SK-MEL-5 (cell line): ENCODE measurements around the gene AFAP1L2. TPM values are rescaled to one million over a fixed set of nuclear protein-coding genes. Genes with fewer than 3 reads are reported as not detected.

Experiments used
- DNase-seq: peaks from one replicate; pipeline ENCODE4 v3.0.0-alpha.2; 2016; ENCODE audit warnings: low read depth, low spot score
- in situ Hi-C: cut with HindIII; loops from 2 replicates; pipeline ENCODE4 v1.10.0; 2016; ENCODE audit warnings: low sequenced_read_pairs, high pct_unique_total_duplicates, low pct_unique_long_range_greater_than_20kb
- total RNA-seq: library from RNA; depleted of rRNA; stranded (reverse); fragments of >200 nt; shearing (Covaris generic); gene quantifications from 2 replicates; pipeline ENCODE4 v1.2.3, GENCODE V29; 2014

AFAP1L2 gene
- total RNA-seq, 1 experiment from 2014 or later, result 1.0 TPM

DNA sequence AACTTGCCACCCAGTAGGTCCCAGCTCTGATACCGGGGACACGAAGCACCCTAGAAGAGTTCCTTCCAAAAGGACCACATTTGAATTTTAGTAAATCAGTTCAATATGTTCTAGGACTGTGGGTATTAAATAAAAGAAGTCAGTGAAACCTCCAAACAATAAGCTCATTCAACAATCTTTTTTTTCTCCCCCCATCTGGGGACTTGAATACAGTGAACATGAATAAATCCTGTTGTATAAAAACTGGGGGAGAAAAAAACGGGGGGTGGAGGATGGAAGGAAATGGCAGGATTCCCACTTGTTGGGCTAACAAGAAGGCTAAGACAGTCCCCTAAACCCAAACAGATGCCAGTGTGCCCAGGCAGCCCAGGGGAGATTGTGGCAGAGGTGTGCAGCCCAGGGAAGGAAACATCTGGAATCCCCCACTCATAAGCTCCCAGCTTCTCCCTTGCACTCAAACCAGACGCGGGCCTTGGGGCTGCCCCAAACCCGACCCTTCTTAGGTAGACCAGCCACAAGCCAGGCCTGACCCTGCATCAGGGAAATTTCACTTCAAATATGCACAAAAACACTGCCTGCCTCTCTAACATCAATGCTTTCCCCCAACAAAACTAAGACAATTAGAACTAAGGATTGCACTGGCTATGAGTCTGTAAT, 8.8 kb downstream of the AFAP1L2 start:
- peak; percentile 47 for DNase-seq
- in situ Hi-C loops, result no loop called here

DNA sequence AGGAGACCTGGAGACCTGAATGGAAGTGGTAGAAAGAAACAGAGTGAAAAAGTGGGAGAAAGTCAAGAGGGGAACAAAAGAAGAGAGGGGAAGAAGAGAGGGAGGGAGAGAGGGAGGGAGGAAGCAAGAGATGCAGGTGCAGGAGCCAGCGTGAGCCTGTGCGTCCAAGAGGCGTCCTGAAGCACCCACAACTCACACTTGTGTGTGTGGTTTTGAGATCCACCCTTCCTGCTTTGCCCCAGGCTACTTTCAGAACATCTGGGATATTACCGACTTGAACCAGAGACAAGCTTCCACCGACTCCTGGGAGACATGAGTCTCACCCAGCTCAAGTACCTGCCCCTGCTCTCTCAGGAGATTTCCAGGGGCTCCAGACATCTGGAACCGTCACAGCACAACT, 9.8 kb downstream of the AFAP1L2 start:
- DNase-seq, result no peak
- in situ Hi-C loops, result no loop called here

DNA sequence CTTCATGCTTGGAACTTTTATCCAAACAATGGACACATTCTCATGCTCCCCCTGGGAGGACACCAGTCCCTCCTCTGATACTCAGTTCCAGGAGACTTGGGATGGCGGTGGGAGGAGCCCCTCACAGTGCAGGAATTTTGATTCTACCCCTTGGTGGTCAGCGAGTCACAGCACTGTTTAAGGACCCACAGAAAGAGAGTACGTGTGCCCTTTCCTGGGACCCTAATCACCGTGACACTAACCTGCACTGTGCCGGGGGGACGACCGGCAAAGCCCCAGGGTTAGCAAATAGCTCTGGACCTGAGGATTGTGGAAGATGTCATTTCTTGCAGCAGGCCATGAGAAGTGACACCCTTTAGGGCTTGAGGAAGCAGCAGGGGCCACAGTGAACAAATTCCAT, 10.4 kb downstream of the AFAP1L2 start:
- no peak for DNase-seq
- in situ Hi-C loops, result no loop called here

DNA sequence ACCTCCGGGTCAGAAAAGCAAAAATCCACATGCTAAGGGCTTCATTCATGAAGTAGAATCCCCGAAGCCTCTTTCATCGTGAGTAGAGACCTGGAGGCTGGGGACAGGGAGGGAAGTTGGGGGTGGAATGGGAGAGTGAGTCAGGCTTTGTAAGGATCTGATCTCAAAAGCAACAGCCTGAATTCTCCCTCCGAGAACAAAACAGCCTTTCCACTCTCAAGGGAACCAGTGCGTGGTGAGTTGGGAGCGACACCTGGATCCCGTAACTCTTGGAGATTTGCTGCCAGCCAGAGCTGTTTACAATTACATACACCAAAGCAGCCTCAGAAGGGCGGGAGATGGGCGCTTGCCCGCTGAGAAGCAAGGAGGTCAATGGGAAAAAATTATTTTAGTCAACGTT, 10.8 kb downstream of the AFAP1L2 start:
- no peak for DNase-seq

DNA sequence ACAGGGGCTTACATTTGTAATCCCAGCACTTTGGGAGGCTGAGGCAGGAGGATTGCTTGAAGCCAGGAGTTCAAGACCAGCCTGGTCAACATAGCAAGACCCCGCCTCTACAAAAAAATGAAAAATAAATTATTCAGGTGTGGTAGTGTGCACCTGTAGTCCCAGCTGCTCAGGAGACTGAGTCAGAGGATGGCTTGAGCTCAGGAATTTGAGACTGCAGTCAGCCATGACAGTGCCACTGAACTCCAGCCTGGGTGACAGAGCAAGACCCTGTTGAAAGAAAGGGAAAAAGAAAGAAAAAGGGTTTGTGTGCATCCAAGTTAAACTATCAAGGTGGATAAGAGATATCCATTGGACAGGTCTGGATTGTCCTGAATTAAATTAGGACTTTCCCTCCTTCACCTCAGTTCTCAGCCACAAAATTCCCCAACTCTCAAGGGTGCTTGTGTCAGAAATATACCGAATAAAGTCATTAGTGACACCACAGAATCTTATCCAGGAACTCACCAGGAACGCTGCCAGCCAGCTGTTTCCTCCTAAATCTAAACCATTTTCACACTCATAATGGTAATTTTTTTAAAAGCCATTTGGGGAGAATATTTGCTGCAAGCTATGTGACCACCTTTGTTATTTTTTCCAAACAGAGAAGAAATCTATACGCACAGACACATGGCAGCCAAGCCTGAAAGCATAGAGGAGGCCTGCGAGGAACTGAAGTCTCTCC, 12.0 kb downstream of the AFAP1L2 start:
- DNase-seq, result no peak
- in situ Hi-C loops, result no loop called here

More for the DNA sequence above, 10.8 kb downstream of the AFAP1L2 start:
- in situ Hi-C loops, result no loop called here

DNA sequence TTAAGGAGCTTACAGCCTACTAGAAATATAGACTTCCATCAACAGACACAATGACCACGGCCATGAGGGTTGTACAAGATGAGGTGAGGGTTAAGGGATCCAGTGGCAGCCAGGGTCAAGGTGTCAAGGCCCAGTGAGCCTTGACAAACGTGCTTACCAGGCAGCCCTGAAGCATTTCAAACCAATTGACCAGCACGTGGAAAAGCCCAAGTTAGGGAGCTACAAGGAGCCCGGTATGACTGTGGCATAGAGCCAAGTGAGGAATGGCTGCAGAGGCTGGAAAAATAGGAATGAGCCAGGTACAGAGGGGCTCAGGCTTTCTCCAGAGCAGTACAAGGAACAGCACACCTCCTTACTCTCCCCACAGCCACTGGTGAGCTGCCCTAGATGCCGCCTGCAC, 12.7 kb downstream of the AFAP1L2 start:
- in situ Hi-C loops, result no loop called here
- DNase-seq, result no peak

DNA sequence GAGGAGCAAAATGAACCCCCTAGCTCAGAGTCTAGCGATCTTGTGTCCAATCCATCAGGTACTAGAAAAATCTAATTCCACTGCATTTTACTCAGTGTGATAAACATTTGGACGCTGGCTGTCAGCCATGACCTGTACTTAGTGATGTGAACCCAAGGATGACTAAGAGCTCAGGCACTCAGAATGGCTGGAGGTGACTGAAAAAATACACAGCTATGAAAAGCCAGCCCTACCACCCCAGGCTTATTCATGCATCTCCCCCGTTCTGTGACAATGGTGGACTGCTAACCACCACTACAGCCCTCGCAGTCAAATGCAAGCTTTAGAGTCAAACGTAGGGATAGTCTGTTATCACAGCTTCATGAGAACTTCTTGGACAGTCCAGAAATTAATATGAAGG, 14.9 kb downstream of the AFAP1L2 start:
- in situ Hi-C loops, result no loop called here
- DNase-seq, result no peak

DNA sequence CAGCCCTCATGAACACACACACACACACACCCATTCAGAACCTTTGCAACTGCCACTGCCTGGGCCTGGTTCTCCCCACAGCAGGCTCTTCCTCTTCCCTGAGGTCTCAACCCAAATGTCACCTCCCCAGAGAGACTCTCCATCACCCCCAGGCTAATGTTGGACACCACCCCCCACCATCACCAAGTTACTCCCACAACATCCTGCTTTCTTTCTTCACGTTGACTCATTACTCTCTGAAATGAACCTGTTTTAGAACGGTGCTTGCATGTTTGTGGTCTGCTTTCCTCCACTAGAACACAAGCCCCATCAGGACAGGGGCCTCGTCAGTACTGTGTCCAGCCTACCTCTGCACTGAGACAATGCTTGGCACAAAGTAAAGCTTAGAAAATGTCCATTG, 16.0 kb downstream of the AFAP1L2 start:
- in situ Hi-C loops, result no loop called here
- DNase-seq, result no peak

DNA sequence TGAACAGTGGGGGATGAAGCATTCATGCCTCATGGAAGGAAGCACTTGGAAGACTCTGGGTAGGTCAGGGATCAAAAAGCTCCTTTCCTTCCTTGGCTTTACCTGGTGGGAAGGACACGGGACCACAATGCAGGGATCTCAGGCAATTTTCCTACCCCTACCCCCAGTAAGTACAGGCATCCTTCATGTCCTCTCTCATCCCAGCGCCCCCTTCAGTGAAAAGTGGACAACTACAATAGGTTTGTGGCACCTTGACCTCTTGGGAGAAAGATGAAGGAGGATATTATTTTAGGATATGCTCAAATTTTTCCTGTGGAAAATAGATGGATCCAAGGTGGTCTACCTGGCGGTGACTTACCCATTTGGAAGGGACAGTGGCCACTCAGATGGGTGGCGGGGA, 16.5 kb downstream of the AFAP1L2 start:
- in situ Hi-C loops, result no loop called here
- DNase-seq, result peak; percentile 26

DNA sequence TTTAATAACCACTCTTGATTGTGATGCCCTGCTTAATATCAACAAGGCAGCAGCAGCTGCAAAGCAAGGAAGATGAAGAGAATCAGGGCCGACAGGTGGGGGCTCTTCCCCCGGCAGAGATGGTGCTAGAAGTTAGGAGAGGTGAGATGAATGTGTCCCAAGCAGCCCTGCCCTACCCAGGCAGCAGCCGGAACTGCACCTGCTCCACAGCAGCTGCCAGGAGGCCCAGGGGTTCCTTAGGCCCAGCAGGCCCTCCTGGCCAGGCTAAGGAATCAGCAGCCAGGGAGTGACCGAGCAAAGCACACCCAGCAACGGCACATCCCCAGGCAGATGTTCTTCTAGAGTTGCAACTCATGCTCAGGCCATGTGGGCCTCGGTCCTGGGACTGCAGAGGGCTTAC, 17.9 kb downstream of the AFAP1L2 start:
- no peak for DNase-seq
- in situ Hi-C loops, result no loop called here

DNA sequence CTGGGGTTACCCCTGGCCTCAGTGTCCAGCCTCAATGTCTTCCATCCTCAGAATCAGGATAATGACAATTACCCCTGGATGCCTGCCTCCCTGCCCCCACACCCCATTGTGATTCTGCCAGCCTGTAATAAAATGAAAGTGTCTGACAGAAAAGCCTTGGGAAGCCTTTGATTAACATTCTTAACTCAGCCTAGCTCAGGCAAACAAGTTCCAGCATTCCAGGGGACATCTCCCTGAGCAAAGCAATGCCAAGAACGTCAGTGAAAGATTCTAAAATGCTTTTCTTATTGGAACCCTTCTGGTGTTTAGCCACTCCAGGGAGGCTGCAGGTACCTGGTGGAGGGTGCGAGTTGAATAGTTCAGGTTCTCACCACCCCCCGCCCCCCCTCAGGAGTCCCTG, 18.7 kb downstream of the AFAP1L2 start:
- in situ Hi-C loops, result no loop called here
- DNase-seq, result no peak

DNA sequence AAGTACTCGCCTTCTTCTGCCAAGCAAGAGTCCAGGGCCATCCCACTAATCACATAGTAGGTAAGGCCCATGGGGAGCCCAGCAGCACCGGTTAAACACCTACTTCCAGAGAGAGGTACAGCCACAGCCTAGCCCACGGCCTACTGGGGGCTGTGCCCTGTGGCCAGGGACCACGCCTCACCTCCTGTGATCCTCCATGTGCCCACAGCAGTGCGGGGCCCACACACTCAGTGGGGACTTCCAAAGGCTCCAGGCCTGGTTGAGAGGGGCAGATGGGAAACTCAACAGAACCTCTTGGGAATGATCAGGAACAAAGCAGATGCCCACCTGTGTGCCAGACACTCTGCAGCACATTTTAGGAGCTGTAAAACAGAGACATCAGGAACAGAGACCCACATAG, 19.7 kb downstream of the AFAP1L2 start:
- in situ Hi-C loops, result no loop called here
- DNase-seq, result no peak

DNA sequence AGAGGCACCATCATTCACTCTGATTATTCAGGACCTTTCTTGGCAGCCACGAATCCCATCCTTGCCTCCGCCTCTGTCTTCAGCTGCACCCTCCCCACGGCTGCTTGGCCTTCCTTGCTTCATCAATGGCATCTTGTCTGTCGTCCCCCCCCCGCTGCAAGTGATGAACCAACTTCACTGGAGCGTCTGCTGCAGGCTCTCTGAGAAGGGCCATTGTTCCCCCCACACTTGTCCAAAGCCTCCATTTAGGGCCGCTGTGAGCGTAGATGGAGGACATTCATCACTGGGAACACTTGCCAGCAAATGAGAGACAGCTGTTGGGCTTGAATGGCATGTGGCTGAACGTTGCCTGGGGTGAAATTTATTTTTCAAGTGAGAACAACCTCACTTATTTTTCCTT, 20.1 kb downstream of the AFAP1L2 start:
- peak; percentile 24 for DNase-seq
- in situ Hi-C loops, result no loop called here

DNA sequence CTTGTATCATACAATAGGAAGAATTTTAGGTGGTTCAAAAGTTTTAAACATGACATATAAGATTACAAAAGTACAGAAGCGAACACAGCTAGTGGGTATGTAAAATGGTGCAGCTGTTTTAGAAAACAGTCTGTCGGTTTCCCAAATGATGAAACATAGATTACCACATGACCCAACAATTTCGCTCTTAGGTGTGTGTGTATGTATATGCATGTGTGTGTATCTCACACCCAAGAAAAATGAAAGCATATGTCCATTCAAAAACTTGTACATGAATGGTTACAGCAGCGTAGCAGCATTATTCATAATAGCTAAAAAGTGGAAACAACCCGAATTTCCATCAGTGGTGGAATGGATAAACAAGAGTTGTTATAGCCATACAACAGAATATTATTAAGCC, 23.5 kb downstream of the AFAP1L2 start:
- in situ Hi-C loops, result no loop called here
- no peak for DNase-seq

DNA sequence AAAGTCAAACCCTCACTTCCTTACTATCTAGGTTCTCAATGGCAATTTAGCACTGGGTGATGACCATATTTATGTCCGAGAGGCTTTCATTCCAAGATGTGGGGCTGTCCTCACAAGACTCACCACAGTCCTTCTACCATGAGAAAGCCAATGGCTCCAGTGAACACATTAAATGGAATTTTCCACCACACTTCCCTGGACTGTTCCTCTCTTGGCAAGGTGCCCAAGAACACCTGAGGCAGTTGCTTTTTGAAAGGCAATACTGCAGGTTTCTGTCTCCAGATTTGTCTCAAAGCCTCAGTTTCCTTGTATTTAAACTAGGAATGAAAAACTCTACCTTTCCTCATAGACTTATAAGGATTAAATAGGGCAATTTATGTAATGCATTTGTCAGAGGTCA, 24.2 kb downstream of the AFAP1L2 start:
- no peak for DNase-seq
- in situ Hi-C loops, result no loop called here

DNA sequence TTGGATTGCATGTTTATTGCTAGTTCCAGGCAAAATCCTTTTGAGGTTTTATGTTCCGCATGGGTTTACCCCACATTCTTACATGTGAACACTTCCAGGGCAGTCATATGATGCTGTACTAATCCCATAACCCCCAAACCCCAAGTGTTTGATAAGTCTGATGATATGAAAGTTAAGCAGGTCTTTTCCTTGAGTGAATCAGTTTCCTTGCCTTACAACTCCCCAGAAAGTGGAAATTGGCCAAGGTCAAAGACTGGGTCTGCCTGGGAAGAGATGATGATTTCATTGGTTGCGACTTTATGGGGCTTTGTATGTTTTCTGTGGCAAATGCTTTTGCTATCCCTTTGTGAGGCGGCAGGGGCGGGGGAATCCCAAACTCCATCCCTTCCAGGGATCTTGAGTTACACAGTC, 24.7 kb downstream of the AFAP1L2 start:
- DNase-seq, result no peak

DNA sequence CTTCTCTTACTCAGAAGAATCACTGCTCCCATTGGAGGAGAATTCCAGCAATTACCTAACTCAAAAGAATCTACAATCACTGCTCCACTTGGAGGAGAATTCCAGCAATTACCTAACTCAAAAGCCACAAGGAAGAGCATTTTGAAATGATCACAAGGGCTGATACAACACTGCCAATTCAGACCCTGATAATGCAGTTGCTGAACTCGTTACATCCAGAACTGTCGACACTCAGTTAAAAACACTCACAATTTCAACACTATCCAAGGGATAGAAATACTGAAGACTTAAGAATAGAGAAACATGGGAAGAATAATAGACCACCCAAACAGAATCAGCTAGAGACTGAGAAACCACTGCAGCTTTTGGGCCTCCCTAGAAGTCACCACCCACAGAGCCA, 27.8 kb downstream of the AFAP1L2 start:
- in situ Hi-C loops, result no loop called here
- no peak for DNase-seq

More for the DNA sequence above, 24.7 kb downstream of the AFAP1L2 start:
- in situ Hi-C loops, result no loop called here

DNA sequence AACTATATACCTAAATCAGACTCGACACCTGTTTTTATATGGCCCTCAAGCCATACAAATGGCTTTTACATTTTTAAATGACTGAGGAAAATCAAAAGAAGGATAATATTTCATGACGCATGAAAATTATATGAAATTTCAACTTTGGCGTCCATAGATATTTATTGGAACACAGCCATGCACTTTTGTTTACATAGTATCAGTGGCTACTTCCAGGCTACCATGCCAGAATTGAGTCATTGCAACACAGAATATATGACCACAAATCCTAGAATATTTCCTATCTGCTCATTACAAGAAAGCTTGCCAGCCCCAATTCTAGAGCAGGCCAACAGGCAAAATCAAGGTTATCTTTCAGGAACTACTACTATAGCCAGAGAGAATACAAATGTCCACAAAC, 29.3 kb downstream of the AFAP1L2 start:
- DNase-seq, result no peak
- in situ Hi-C loops, result no loop called here

DNA sequence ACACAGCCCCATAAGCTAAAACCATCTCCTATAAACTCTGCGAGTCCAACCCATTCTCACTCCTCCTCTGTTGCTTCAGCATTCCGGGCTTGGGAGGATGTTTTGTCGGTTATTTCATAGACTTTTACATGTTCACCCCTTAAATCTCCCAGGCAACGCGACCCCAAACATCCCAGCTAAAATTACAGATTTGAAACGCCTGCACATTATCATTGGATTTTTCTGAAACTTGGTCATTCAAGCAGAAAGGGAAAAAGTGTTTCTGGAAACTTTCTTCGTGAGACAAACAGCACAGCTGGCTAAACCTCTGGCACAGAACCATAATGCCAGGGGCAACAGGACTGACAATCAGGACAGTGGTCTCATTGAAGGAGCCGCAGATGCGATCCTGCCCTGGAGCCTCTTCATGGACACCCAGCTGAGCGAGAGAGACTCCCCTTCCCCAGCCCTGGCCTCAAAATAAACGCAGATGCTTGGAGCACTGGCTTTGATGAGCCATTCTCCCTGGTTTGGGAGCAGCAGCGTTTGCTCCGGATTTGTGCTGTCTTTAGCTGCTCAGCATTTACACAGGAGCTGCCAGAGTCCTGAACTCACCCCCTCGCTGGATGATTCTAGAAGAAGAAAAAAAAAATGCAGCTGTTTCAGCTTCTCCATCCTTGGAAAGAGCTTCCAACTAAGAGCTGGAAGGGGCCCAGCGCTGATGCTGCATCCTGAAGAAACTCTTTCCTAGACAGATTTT, 30.1 kb downstream of the AFAP1L2 start:
- DNase-seq, result peak; percentile 11
- in situ Hi-C loops, result no loop called here
